OCI-LY7 (cell line): ENCODE measurements around the gene PTEN.

ENCODE experiments used
- EZH2phosphoT487 ChIP-seq: fragments of 200-600 bp; sonication (generic); IDR thresholded peaks from 2 replicates; pipeline ENCODE4 v1.6.1; 2018; ENCODE audit warnings: low read depth, borderline replicate concordance, mild to moderate bottlenecking, mixed run types, antibody characterized with exemption, low read length, moderate library complexity, mixed read lengths
- TF ChIP-seq, protein P1 (sequence below): fragments of 200-600 bp; sonication (generic); conservative IDR thresholded peaks from 2 replicates; pipeline ENCODE4 v1.5.1; 2014; ENCODE audit warnings: mild to moderate bottlenecking, antibody characterized with exemption, low read length, moderate library complexity, mixed read lengths

DNA sequence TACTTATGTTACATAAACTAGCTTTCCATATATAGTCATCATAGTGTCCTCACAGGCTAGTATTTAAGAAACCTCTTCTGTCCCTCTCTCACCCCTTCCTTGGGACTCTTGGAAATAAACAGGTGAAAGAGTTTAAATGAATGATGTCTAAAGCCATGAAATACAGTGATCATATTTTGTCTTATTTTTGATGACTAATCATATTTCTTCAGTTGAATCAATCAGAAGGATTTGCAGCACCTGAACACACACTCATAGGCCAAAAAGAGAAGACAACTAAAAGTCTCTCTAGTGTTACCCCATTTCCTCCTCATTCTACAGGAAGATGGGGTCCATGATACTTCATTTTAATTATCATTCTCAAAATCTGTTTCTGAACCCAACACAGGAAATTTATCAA, 36.8 kb upstream of the PTEN start:
- TF ChIP-seq, protein P1, sequence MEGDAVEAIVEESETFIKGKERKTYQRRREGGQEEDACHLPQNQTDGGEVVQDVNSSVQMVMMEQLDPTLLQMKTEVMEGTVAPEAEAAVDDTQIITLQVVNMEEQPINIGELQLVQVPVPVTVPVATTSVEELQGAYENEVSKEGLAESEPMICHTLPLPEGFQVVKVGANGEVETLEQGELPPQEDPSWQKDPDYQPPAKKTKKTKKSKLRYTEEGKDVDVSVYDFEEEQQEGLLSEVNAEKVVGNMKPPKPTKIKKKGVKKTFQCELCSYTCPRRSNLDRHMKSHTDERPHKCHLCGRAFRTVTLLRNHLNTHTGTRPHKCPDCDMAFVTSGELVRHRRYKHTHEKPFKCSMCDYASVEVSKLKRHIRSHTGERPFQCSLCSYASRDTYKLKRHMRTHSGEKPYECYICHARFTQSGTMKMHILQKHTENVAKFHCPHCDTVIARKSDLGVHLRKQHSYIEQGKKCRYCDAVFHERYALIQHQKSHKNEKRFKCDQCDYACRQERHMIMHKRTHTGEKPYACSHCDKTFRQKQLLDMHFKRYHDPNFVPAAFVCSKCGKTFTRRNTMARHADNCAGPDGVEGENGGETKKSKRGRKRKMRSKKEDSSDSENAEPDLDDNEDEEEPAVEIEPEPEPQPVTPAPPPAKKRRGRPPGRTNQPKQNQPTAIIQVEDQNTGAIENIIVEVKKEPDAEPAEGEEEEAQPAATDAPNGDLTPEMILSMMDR: no peak
- no peak for TF ChIP-seq EZH2phosphoT487
